Endometrial microvascular endothelial cells (primary cell): ENCODE results near the gene GTF2I. TPM values are rescaled to one million over a fixed set of nuclear protein-coding genes. Genes with fewer than 3 reads are reported as not detected.
"Not testable (repeated sequence)": the region's sequence is repeated elsewhere in the genome, so short reads cannot be mapped to it uniquely, and the experiment has no call there.

Experiments used
- in situ Hi-C: cut with HindIII; loops from 2 replicates; pipeline ENCODE4 v1.10.0; 2017; ENCODE audit warnings: low sequenced_read_pairs, low pct_unique_long_range_greater_than_20kb; ENCODE audit errors: inconsistent ontology term
- total RNA-seq: library from RNA; depleted of rRNA; stranded (reverse); fragments of >200 nt; gene quantifications from one replicate; pipeline ENCODE4 v1.2.3, GENCODE V29; 2015; ENCODE audit errors: inconsistent ontology term

GTF2I gene
- total RNA-seq, 1 donor from 2014 or later: 93.7 TPM

DNA sequence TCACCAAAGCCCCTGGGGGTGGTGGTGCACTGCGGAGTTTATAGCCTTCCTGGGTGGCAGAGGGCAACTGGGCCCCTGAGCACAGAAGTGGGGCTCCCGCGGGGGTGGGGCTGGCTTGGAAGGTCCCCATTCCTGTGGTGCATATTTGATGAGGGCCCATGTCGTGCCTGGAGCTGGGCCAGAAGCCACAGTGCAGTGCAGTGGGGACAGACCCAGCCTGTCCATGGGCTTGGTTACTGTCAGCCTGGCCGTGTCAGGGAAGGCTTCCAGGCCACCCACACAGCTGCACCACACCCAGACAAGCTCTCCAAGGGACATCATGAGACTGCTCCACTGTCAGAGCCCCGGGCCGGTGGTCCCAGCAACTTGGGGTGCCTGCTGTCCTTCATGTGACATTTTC is 109.0 kb downstream of the GTF2I start:
- in situ Hi-C loops: not testable (repeated sequence)

DNA sequence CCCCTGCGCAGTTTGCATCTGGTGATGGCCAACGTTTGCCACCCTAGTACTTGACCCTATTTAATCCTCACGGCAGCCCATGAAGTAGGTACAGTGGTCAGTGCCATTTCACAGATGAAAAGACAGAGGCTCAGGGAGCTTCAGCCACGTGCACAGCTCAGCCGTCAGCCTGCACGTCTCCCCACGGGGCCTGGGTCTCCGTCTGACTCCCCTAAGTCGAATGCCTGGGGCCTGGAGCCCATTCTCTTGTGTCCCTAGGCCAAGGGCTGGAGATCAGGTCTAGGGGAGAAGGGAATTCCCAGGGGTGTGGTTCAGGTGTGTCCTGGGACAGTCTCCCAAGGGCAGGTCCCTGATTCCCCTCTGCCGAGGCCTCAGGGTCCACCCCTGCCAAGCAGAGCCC is 109.5 kb downstream of the GTF2I start:
- in situ Hi-C loops: not testable (repeated sequence)

DNA sequence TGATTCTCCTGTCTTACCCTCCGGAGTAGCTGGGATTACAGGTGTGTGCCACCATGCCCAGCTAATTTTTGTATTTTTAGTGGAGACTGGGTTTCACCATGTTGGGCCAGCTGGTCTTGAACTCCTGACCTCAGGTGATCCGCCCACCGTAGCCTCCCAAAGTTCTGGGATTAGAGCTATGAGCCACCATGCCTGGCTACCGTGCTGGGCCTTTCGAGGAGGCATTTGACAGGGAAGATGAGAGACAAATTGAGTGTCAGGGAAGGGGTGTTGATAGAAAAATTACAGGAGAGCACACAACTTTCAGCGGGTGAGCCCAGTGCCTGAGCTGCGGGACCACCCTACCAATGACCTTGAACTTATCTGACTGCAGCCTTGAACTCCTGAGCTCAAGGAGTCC is 112.5 kb downstream of the GTF2I start:
- in situ Hi-C loops: not testable (repeated sequence)

DNA sequence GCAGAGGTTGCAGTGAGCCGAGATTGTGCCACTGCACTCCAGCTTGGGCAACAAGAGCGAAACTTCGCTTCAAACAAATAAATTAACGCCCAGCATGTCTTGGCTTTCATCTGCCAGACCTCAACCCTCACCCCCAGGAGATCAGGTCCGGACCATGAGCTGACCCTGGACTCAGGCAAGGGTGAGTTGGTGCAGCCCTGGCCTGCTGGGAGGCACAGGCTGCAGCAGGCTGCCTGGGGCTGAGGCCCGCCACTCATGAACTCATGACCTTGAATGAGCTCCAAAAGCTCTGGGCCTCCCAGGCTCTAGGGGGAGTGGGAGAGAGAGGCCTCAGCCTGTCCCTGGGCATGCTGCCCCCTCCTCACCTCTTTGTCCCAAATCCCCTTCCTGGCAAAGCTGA is 114.6 kb downstream of the GTF2I start:
- in situ Hi-C loops: not testable (repeated sequence)

DNA sequence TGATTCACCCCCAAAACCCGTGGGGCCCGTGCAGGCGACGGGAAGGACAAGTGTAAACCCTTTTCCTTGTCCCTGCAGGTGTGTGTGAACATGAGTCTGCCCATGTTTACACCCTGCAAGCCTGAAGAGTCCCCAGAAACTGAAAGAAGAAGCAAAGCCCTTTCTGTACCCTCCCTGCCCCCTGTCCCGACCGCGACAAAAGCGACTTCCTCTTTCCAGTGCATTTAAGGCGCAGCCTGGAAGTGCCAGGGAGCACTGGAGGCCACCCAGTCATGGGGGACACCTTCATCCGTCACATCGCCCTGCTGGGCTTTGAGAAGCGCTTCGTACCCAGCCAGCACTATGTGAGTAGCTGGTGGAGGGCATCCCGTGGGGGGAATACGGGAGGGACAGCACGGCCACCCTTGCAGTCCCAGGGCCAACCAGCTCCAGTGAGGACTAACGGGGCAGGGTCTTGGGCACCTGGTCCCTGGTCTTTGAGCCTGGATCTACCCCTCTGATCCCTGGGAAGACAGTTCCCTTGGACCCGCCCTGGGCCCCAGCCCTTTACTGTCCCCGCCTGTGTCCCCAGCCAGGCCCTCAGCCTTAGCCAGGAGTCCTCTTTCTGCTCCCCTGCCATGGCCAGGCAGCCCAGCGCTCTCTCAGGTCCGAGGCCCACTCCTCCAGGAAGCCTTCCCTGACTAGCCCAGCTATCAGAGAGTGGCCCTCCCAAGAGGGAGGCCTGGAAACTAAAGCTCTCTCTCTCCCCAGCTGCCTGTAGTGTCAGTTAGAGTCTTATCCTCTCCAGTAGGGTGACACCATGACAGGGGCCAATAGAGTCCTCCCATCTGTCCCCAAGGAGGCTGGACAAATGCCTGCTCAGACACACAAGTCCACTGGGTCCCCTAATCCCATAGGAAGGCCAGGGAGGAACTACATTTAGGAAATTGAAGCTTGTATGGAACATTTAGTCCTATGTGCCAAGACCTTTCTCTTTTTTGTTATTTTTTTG is 116.5 kb downstream of the GTF2I start, which contains the start of gene NCF1:
Gene NCF1 (plus strand): TSS at position 252 of the 991 bp plus-strand sequence. CDS start 21 bp downstream, at position 273.
- in situ Hi-C loops: not testable (repeated sequence)

DNA sequence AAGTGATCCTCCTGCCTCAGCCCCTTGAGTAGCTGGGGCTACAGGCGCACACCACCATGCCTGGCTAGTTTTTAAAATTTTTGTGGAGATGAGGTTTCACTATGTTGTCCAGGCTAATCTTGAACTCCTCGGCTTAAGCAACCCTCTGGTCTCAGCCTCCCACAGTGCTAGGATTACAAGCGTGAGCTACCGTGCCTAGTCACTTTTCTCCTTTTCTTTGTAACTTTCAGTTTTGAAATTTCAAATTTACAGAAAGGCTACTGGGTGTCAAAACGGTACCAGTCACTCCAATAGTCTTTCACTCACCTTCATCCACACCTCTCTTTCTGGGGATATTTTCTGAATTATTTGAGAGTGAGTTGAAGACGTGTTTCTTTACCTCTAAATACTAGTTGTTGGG is 117.6 kb downstream of the GTF2I start:
- in situ Hi-C loops: not testable (repeated sequence)

DNA sequence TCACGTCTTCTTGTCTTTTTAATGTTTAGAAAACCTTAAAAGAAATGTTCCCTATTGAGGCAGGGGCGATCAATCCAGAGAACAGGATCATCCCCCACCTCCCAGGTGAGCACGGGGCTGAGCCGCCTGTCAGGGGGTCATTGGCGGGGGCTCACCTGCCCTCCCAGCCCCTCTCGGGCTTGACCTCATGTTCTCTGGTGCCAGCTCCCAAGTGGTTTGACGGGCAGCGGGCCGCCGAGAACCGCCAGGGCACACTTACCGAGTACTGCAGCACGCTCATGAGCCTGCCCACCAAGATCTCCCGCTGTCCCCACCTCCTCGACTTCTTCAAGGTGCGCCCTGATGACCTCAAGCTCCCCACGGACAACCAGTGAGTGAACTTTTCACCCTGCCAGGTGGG is 121.5 kb downstream of the GTF2I start:
- in situ Hi-C loops: not testable (repeated sequence)

DNA sequence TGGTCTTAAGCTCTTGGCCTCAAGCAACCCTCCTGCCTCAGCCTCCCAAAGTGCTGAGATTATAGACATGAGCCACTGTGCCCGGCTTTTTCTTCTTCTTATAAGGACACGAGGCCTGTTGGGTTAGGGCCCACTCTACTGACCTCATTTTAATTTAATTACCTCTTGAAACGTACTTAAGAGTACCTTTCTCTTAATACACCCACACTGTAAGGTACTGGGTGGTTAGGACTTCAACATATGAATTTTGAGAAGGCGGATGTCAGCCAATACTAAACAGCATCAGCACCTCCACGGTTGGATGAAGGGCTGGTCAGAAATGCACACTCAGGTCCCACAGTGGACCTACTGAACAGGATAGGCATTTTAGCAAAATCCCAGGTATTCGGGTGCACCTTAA is 124.2 kb downstream of the GTF2I start:
- in situ Hi-C loops: not testable (repeated sequence)

DNA sequence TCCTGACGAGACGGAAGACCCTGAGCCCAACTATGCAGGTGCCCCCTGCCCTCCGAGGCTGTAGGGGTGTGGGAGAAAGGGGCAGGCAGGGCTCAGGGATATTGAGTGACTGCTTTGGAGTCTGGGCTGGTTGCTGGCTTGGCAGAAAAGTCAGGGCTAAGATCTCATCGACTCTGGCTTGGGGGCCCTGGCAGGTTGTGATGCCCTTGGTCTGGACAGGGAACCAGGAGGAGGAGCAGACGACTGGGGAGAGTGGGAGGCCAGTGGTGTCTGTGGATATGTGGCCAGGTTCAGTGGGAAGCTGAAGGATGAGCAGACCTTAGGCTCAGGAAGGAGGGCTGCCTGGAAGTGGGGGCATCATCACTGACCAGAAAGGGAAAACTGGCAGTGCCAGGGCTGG is 126.1 kb downstream of the GTF2I start:
- in situ Hi-C loops: not testable (repeated sequence)

DNA sequence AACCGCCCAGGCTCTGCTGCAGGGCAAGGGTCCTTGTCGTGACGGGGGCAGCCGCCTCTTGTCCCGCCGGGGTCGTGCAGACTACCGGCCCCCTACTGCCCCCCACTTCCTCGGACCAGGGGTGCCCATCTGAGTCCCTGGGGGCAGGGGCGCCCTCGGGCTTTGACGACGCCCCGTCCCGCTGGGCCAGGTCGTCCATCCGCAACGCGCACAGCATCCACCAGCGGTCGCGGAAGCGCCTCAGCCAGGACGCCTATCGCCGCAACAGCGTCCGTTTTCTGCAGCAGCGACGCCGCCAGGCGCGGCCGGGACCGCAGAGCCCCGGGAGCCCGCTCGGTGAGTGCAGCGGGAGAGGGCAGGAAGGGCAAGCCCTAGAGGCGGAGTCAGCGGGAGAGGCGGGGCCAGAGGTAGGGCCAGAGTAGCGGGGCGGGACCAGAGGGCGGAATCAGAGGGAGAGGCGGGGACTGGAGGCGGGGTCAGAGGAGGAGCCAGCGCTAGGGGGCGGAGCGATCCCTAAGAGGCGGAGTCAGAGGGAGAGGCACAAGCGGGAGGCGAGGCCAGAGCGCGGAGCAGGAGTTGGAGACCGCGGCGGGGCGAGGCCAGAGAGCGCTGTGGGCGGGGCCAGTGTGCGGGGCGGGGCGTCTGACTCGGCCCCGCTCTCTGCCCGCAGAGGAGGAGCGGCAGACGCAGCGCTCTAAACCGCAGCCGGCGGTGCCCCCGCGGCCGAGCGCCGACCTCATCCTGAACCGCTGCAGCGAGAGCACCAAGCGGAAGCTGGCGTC is 131.0 kb downstream of the GTF2I start:
- in situ Hi-C loops: not testable (repeated sequence)

DNA sequence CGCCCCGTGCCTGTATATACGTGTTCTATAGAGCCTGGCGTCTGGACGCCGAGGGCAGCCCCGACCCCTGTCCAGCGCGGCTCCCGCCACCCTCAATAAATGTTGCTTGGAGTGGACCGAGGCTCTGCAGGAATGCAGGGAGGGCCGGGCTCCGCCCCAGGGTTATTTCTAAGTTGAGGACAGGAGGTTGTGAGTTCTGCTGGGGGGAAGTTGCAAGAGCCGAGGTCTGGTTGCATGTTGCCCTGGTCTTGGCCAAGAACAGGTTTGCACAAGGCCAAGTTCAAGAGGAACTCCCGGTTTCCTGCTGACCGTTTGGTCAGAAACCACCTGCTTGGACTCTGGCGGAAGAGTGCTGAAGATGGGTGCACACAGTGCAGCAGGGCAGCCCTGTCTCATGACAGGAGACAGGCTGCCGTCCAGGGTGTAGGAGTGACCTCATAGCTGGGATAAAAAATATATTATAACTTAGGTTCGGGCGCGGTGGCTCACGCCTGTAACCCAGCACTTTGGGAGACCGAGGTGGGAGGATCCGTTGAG is 131.8 kb downstream of the GTF2I start:
- in situ Hi-C loops: not testable (repeated sequence)

DNA sequence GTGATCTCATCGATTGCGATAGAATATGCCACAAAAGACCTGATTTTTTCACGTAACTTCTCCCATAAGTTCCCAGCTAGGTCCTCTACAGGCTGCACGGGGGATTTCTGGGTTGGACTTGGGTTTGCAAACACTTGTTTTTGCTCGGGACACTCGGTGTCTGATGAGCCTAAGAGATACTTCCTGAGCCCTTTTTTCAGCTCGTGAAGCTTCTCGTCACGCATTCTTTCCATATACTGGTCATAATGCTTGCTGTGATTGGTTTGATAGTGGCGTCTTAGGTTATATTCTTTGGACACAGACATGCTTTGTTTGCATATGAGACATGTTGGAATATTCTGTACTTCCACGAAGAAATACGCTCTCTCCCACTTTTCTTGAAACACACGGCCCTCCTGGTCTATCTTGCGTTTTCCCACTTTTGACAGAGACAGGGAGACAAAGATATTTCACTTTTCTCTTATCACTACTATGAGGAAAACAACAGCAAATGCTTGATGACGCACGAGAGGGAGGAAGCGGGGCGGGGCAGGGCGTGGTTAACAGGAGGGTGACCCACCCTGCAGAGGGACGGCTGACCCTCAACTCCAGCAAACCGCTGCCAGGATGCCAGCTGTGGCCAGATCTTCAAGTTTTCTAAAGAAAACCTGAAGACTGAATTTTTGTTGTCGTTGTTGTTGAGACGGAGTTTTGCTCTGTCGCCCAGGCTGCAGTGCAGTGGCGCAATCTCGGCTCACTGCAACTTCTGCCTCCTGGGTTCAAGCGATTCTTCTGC is 140.5 kb downstream of the GTF2I start:
- in situ Hi-C loops: not testable (repeated sequence)

DNA sequence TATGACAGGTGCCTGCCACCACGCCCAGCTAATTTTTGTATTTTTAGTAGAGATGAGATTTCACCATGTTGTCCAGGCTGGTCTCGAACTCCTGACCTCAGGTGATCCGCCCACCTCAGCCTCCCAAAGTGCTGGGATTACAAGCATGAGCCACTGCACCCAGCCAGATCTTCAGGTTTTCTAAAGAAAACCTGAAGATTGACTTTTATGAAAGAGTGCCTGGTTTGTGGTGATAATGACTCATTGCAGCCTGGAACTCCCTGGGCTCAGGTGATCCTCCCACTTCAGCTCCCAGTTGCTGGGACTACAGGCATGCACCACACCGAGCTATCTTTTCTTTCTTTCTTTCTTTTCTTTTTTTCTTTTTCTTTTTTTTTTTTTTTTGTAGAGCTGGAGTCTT is 141.1 kb downstream of the GTF2I start:
- in situ Hi-C loops: not testable (repeated sequence)

Other genes with a start within 250 kb of the GTF2I start
- gene GTF2IRD1, start 203.8 kb upstream of the GTF2I start, total RNA-seq: 7.3 TPM
- gene NCF1, start 116.3 kb downstream of the GTF2I start, total RNA-seq: not detected
- 8.5 TPM for gene GTF2IRD2, start 193.9 kb downstream of the GTF2I start, total RNA-seq